Vagina (tissue), 2 donors: Measurements from ENCODE around the gene IGDCC3.

ENCODE experiments used
- CTCF ChIP-seq, 3 experiments: fragments of 450-650 bp in 2 of 3; fragments of 200-600 bp in 1 of 3; sonication (generic) in 1 of 3; IDR thresholded peaks; one replicate each; pipeline ENCODE4 v1.5.1; 2017 to 2019; ENCODE audit warnings: antibody characterized with exemption in 3 of 3, mild to moderate bottlenecking in 2 of 3, moderate library complexity in 2 of 3
- POLR2A ChIP-seq, 2 donors: fragments of 450-650 bp; IDR thresholded peaks; one replicate each; pipeline ENCODE4 v1.6.1; 2017; ENCODE audit warnings: antibody characterized with exemption in 2 of 2, mild to moderate bottlenecking in 2 of 2, moderate library complexity in 2 of 2

- TF ChIP-seq POLR2A (IDR thresholded peaks at IDR 0.05) (no peak), CTCF (IDR thresholded peaks at IDR 0.05) (no peak)
Observed at GRCh38 chr15:65312400-65312916, 65.3 kb downstream of the IGDCC3 start.
